Kidney glomerular epithelial cell (primary cell): ENCODE measurements around the gene TTC21A.

Experiments used
- DNase-seq: peaks from one replicate; lab custom pipeline; 2025; lab: John Stamatoyannopoulos, UW

TTC21A gene

GRCh38 chr3:39177708-39178332 lies 70.3 kb downstream of the TTC21A start:
- peak; percentile 70 for DNase-seq

GRCh38 chr3:39178553-39178952 lies 71.1 kb downstream of the TTC21A start:
- DNase-seq, result no peak

- DNase-seq, result no peak
These were observed 72.7 kb downstream of the TTC21A start for GRCh38 chr3:39180183-39180545.

GRCh38 chr3:39180546-39181346 lies 73.3 kb downstream of the TTC21A start:
- DNase-seq, result peak; percentile 49

GRCh38 chr3:39181408-39182335 lies 74.2 kb downstream of the TTC21A start:
- no peak for DNase-seq

GRCh38 chr3:39183211-39184080 lies 76.0 kb downstream of the TTC21A start:
- DNase-seq, result no peak

- DNase-seq, result no peak
These were observed 76.8 kb downstream of the TTC21A start for GRCh38 chr3:39184081-39184967.

GRCh38 chr3:39184968-39185285 lies 77.4 kb downstream of the TTC21A start:
- no peak for DNase-seq

GRCh38 chr3:39185326-39185958 lies 78.0 kb downstream of the TTC21A start:
- DNase-seq, result no peak

- no peak for DNase-seq
These were observed 78.6 kb downstream of the TTC21A start for GRCh38 chr3:39185959-39186691.

- DNase-seq, result no peak
These were observed 79.2 kb downstream of the TTC21A start for GRCh38 chr3:39186692-39187151.

GRCh38 chr3:39187372-39188155 lies 80.1 kb downstream of the TTC21A start:
- DNase-seq, result no peak
